Stromal cell of bone marrow (primary cell): ENCODE measurements around the gene ABLIM3.

Experiments used
- DNase-seq: peaks from one replicate; pipeline ENCODE4 v3.0.0-alpha.2; 2012; ENCODE audit warnings: low read depth

Gene ABLIM3

DNA sequence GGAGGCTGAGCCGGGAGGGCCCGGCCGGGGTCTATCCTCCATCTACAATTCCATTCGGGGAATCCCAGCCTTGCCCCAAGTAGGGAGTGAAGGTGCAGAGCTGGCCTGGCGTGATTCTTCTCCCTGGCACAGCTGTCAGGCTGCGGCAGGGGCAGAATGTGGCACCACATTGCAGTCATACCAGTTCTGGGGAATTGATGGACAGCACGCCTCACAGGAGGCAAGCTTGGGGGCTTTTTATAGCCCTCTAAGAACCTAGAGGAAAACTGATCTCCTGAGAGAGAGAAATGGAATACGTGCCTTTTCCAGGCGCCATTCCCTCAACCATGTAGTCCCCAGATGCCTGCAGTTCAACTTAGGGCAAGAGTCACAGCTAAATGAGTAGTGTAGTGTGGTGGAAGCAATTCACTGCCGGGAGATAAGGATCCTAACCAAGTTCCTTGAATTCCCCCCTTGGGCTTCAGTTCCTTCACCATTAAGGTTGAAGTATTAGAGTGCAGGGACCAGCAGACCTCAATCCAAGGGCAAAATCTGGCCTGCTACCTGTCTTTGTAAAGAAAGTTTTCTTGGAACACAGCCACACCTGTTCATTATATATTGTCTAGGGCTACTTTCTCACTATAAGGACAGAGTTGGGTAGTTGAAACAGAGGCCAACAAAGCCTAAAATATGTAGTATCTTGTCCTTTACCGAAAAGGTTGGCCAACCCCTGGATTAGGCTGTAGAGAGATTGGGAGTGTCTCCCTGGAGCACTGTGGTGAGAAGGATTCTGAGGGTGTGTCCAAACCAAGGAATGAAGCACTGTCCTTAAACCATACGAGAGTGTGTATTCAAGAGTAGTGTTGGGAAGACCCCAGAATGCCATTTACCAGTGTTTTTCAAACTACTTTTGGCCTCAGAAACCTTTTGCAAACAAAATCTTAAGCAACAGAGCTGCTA lies 141.0 kb downstream of the ABLIM3 start:
- no peak for DNase-seq

DNA sequence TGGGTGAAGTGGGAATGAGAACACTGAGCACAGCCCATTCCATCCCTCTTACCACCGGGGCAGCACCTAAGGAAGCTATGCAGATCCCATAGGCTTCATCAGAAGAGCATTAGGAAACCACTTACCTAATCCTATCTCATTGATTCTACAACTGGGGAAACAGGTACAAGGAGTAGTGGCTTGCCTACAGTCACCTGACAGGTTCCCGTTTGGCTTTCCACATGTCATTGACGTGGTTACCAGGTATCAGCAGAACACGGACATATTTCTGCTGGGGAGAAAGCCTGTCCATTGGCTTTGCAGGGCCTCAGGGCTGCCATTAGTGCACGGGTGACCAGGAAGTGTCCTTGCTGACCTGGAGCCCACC lies 141.7 kb downstream of the ABLIM3 start:
- DNase-seq = no peak

DNA sequence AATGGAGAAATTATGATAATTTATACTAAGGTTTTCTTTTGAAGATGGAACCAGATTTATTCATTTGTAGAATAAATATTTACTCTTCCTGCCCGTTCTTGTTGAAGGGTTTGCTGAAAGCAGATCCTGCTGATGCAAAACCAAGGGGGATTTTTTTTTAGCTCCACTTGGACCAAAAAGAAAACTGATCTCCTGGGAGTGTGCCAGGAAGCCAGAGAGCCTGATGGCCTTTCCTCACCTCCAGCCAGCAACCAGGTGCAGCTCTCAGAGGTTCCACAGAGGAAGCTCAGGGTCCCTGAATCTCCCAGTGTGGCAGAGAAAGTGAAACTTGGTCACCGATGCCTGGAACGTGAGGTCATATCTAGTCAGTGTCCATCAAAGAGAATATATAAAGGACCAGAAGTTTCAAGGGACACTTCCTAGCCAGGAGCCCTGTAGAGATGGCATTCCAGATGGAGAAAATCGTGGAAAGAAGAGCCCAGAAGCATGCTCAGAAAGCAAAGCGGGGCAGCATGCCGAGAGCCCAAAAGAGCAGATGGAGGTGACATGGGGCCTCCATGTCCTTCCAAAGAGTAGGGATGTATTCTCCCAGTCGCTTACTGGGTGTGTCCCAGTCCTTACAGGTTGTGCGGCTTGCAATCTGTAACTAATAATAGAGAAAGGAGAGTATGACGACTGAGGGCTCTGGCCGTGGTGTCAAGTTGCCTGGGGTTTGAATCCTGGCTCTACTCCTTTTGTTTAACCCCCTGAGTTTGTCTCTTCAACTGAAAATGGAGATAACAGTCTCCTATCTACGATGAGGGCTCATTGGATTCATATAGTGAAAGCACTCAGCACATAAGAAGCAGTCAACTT lies 142.6 kb downstream of the ABLIM3 start:
- DNase-seq = no peak

- DNase-seq = peak; percentile 57
Observed at GRCh38 chr5:149284501-149284900, 143.2 kb downstream of the ABLIM3 start.

DNA sequence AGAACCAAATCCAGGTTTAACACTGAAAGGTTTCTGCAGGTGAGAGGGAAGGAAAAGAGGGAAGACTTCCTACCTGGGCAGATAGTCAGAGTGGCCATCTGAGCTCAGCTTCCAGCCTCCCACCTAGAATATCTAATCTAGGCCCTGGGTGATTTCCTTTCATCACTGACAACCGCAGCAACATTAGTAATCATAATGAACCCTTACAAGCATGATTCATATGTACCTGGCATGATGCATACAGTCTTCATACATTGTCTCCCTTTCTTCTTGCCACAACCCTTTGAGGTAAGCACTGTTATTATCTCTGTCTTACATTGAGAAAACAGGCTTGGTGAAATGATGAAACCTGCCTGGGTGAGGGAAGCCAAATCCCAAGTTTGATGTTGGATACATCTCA lies 143.9 kb downstream of the ABLIM3 start:
- DNase-seq = no peak

DNA sequence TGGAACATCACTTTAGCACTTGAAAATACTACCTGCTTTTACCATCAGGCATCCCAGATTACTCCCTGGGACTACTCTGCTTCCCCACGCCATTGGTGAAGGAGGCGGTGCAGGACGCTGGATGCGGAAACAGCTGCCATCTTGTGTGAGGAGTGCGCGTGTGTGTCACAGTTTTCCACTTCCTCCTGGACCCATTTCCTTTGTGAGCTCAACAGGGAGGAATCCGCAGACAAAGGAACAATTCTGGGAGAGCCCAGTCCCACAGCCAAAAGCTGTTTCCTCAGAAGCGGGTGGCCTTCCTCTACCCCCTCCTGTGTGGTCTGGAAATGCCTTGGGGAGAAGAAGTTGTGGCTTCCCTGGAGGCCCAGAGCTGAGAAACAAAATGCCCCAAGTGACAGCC lies 147.1 kb downstream of the ABLIM3 start:
- DNase-seq = no peak

DNA sequence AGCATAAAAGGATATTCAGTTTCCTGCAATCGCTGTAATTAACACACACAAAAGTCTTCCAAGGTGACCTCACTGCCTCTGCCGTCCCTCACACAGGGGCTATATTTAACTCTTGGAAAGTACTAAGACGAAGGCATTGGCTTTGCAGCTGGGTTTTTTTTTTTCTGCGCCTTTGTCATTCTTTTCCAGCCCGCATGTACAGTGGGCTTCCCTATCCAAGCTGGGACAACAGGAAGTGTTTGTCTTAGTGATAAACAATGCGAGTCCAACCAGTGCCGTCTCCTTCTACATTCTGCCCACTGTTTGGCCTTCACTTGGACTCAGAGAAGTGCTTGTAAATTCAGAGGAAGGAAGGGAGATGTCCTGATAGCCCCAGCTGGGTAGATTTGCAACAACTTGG lies 148.0 kb downstream of the ABLIM3 start:
- DNase-seq = no peak

- no peak for DNase-seq
Observed at GRCh38 chr5:149294872-149295829, 153.9 kb downstream of the ABLIM3 start.

GRCh38 chr5:149297340-149298025 lies 156.2 kb downstream of the ABLIM3 start:
- no peak for DNase-seq

- no peak for DNase-seq
Observed at GRCh38 chr5:149298163-149298562, 156.9 kb downstream of the ABLIM3 start.

DNA sequence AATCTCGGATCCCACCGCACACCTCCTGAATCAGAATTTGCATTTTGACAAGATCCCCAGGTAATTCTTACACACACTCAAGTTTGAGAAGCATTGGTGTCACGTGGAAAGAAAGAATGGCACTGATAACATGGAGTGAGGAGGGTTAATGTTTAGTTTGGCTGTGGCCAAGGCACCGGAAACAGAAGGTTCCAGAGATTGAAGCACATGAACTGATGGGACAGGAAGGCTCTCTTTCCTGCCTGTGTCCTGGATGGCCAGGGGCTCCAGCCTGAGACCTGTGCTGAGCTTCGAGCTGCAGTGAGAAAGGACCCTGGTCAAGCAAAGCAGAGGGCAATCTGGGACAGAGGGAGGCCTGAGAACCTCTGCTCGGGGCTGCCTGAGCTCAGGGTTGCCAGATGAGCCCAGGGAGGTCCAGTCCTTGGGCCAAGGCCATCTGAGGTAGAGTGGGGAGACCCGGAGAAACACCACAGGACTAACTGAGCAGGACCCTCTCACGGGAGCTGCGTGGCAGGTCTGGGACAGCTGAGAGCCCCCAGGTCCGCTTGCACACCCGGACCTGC lies 157.6 kb downstream of the ABLIM3 start:
- DNase-seq = no peak

GRCh38 chr5:149299451-149300054 lies 158.3 kb downstream of the ABLIM3 start:
- no peak for DNase-seq

DNA sequence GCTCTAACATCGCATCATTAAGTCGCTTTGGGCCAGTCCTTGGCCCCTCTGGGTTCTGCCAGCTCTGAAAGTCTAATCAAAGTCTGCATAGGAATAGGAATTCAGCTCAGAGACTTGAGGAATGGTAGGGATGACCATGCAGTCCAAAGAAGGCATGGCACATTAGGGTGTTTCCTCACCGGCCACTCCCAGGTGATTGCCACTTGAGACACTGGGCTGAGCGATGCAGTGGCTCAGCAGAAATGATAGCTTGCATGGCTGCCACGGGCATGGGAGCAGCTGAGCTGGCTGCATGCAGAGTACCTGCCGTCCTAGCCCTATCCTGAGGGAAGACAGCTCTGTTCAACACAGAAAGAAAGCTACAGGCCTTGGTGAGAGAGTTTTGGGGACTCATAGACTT lies 159.1 kb downstream of the ABLIM3 start:
- DNase-seq = no peak

GRCh38 chr5:149301049-149301743 lies 159.9 kb downstream of the ABLIM3 start:
- DNase-seq = no peak

- no peak for DNase-seq
Observed at GRCh38 chr5:149301744-149302380, 160.6 kb downstream of the ABLIM3 start.

GRCh38 chr5:149302641-149303040 lies 161.3 kb downstream of the ABLIM3 start:
- no peak for DNase-seq

DNA sequence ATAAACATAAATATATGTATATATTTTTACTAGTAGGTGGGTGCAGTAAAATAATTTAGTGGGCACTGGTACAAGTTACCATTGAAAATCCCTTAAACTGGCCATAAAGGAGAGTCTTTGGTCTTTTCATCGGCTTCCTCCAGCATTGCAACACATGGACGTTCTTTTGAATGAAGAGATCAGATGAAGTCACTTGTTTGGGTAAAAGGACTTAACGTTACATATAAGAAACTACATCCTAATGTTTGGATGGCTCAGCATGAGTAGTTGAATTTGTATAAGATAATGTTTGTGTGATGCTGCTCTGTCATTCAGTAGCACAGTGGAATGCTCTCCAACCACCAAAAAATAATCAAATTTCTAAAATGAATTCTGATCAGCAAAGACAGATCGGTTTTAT lies 161.9 kb downstream of the ABLIM3 start:
- DNase-seq = no peak

- DNase-seq = no peak
Observed at GRCh38 chr5:149304195-149305078, 163.1 kb downstream of the ABLIM3 start.
